Tibial nerve (tissue), 4 donors: ENCODE results near the gene FOXD2. TPM values are rescaled to one million over a fixed set of nuclear protein-coding genes. Genes with fewer than 3 reads are reported as not detected.

Experiments used
- DNase-seq, 2 donors: peaks; one replicate each; pipeline ENCODE4 v3.0.0-alpha.2; 2019; ENCODE audit warnings: low spot score in 2 of 2
- H3K27ac ChIP-seq, 4 donors: fragments of 200-600 bp; sonication (generic) in 3 of 4; one replicate each; pipeline ENCODE4 v1.5.1; 2017 to 2019; ENCODE audit warnings: mild to moderate bottlenecking in 1 of 4
- H3K27me3 ChIP-seq, 2 donors: fragments of 200-600 bp; sonication (generic) in 1 of 2; one replicate each; pipeline versions ENCODE4 v1.5.1 to v1.6.0; 2017 to 2019
- H3K36me3 ChIP-seq, 3 donors: fragments of 200-600 bp; sonication (generic); one replicate each; pipeline ENCODE4 v1.5.1; 2018 to 2019
- H3K4me1 ChIP-seq, 4 donors: fragments of 200-600 bp; sonication (generic) in 3 of 4; one replicate each; pipeline ENCODE4 v1.5.1; 2017 to 2019
- H3K4me3 ChIP-seq, 4 donors: fragments of 200-600 bp; sonication (generic) in 3 of 4; one replicate each; pipeline ENCODE4 v1.5.1; 2017 to 2019; ENCODE audit warnings: mild to moderate bottlenecking in 1 of 4, moderate library complexity in 1 of 4
- H3K9me3 ChIP-seq, 4 donors: fragments of 200-600 bp; sonication (generic) in 3 of 4; one replicate each; pipeline ENCODE4 v1.5.1; 2017 to 2019
- EP300 ChIP-seq, 2 donors: sonication (generic); formaldehyde crosslinking; IDR thresholded peaks; one replicate each; pipeline ENCODE4 v1.6.1; 2017; ENCODE audit warnings: antibody characterized with exemption in 2 of 2, mild to moderate bottlenecking in 1 of 2
- POLR2A ChIP-seq, 2 donors: fragments of 450-650 bp; IDR thresholded peaks; one replicate each; pipeline ENCODE4 v1.6.1; 2017; ENCODE audit warnings: antibody characterized with exemption in 2 of 2, mild to moderate bottlenecking in 2 of 2, moderate library complexity in 2 of 2
- WGBS, 2 donors: methylation state at CpG; one replicate each; pipeline ENCODE4 v1.1.5; 2018; 5-methylcytosine and 5-hydroxymethylcytosine counted together
- total RNA-seq, 4 donors: library from RNA; depleted of rRNA; stranded (reverse); fragments of >200 nt; gene quantifications; one replicate each; pipeline ENCODE4 v1.1.0, GENCODE V29; 2016
- TF ChIP-seq, protein P1 (sequence below), 5 experiments: fragments of 200-600 bp in 3 of 5; fragments of 450-650 bp in 2 of 5; sonication (generic) in 3 of 5; IDR thresholded peaks; one replicate each; pipeline ENCODE4 v1.5.1; 2016 to 2019; ENCODE audit warnings: antibody characterized with exemption in 5 of 5, mild to moderate bottlenecking in 3 of 5, moderate library complexity in 2 of 5

Gene FOXD2
- total RNA-seq, 4 donors from 2014 or later, result 11.7 to 34.7 (median 27.6) TPM

DNA sequence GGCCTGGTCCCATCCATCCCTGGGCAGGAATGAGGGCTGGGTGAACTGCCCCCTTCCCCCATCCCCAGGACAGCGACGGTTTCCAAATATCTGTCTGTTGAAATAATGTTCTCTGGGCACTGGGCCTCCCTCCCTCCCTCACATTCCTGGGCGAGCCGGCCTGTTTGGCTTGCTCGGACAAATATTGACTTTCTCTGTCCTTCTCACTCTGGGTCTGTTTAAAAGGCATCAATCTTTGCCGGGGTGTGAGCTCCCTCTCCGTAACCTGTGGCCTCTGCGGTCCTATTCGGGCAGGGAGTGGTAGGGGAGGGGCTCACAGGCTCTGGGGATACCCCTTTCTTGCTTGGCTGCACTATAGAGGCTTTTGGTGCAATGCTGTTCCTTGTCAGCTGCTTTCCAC is 40.2 kb downstream of the FOXD2 start:
- H3K27ac ChIP-seq, result peak overlapping the region in 3 of 4 donors; percentile 34 to 62 (median 43)
- H3K4me1 ChIP-seq, result peaks cover 0 to 51% (median 0%) of the 10 kb centered on the region in 4 donors
- no peaks in the 10 kb centered on the region for H3K9me3 ChIP-seq
- H3K36me3 ChIP-seq, result no peaks in the 10 kb centered on the region
- no peaks in the 10 kb centered on the region for H3K27me3 ChIP-seq
- DNase-seq, result peak; percentile 60 to 66
- TF ChIP-seq, protein P1, sequence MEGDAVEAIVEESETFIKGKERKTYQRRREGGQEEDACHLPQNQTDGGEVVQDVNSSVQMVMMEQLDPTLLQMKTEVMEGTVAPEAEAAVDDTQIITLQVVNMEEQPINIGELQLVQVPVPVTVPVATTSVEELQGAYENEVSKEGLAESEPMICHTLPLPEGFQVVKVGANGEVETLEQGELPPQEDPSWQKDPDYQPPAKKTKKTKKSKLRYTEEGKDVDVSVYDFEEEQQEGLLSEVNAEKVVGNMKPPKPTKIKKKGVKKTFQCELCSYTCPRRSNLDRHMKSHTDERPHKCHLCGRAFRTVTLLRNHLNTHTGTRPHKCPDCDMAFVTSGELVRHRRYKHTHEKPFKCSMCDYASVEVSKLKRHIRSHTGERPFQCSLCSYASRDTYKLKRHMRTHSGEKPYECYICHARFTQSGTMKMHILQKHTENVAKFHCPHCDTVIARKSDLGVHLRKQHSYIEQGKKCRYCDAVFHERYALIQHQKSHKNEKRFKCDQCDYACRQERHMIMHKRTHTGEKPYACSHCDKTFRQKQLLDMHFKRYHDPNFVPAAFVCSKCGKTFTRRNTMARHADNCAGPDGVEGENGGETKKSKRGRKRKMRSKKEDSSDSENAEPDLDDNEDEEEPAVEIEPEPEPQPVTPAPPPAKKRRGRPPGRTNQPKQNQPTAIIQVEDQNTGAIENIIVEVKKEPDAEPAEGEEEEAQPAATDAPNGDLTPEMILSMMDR (IDR thresholded peaks at IDR 0.05), result no peak
- peak in 1 of 2 donors; percentile 78 for TF ChIP-seq EP300 (IDR thresholded peaks at IDR 0.05)
- no peak for TF ChIP-seq POLR2A (IDR thresholded peaks at IDR 0.05)
- no peak overlapping the region for H3K4me3 ChIP-seq
- WGBS, 2 donors, result 22 to 23% methylated on average over 9 of the region's 9 CpGs

- no peak for DNase-seq
- Histone ChIP-seq H3K36me3 (no peaks in the 10 kb centered on the region), H3K4me3 (no peak overlapping the region), H3K9me3 (no peaks in the 10 kb centered on the region), H3K27me3 (no peaks in the 10 kb centered on the region), H3K4me1 (peaks cover 0 to 54% (median 0%) of the 10 kb centered on the region in 4 donors), H3K27ac (peak overlapping the region in 1 of 4 donors; percentile 33)
- TF ChIP-seq, protein P1 (IDR thresholded peaks at IDR 0.05), result no peak
- TF ChIP-seq POLR2A (IDR thresholded peaks at IDR 0.05), result no peak
- no peak for TF ChIP-seq EP300 (IDR thresholded peaks at IDR 0.05)
- WGBS, 2 donors, result 76 to 85% methylated on average over 6 of the region's 6 CpGs
These were observed 41.8 kb downstream of the FOXD2 start for GRCh38 chr1:47479664-47480063.

GRCh38 chr1:47481936-47482335 is 44.1 kb downstream of the FOXD2 start:
- no peak for TF ChIP-seq EP300 (IDR thresholded peaks at IDR 0.05)
- TF ChIP-seq, protein P1 (IDR thresholded peaks at IDR 0.05), result no peak
- TF ChIP-seq POLR2A (IDR thresholded peaks at IDR 0.05), result no peak
- DNase-seq, result no peak
- Histone ChIP-seq H3K4me1 (peaks cover 0 to 53% (median 0%) of the 10 kb centered on the region in 4 donors), H3K36me3 (no peaks in the 10 kb centered on the region), H3K4me3 (no peak overlapping the region), H3K9me3 (no peaks in the 10 kb centered on the region), H3K27me3 (no peaks in the 10 kb centered on the region), H3K27ac (no peak overlapping the region)
- 84 to 89% methylated on average over 3 of the region's 3 CpGs for WGBS, 2 donors

DNA sequence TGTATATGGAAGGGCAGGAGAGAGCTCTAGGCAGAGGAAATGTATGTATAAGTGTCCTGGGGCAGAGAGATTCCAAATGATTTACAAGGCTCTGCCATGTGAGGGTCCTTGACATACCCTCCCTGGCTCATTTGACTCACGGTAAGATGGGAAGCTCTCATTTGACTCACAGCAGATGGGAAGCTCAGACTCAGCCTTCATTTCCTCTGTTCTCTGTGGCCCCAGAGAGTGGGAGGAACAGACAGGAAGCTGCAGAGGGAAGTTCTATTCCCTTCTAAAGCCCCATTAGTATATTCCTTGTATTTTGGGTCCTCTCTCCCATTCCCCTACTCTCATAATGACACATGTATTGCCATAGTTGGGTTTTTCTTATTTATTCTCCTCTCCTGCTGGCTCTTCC is 44.9 kb downstream of the FOXD2 start:
- H3K27ac ChIP-seq, result no peak overlapping the region
- no peaks in the 10 kb centered on the region for H3K9me3 ChIP-seq
- peaks cover 0 to 44% (median 0%) of the 10 kb centered on the region in 4 donors for H3K4me1 ChIP-seq
- H3K4me3 ChIP-seq, result no peak overlapping the region
- WGBS, 2 donors, result 45 to 56% methylated on average over 1 of the region's 1 CpG
- no peak for TF ChIP-seq POLR2A (IDR thresholded peaks at IDR 0.05)
- TF ChIP-seq EP300 (IDR thresholded peaks at IDR 0.05), result no peak
- TF ChIP-seq, protein P1 (IDR thresholded peaks at IDR 0.05), result no peak
- H3K36me3 ChIP-seq, result no peaks in the 10 kb centered on the region
- H3K27me3 ChIP-seq, result no peaks in the 10 kb centered on the region
- no peak for DNase-seq

DNA sequence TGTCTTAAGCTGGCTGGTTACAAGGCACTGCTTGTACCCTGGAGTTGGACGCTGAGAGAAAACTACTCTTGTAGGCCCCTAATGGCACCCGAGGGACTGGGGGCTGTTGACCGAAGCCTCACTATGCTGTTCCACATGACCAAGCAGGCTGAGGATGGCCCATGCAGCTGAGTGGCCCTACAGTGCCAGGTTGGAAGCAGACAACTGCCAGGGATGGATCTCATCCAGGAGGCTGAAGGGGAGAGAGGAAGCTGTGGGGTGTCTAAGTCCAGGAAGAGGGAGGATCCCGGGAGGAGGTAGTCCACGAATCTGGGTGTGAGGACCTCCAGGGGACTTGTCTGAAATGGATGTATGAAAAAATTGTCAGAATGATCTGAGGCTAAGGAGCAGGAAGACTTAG is 45.8 kb downstream of the FOXD2 start:
- H3K4me3 ChIP-seq, result no peak overlapping the region
- 77 to 81% methylated on average over 5 of the region's 5 CpGs for WGBS, 2 donors
- H3K4me1 ChIP-seq, result peaks cover 0 to 36% (median 0%) of the 10 kb centered on the region in 4 donors
- no peak overlapping the region for H3K27ac ChIP-seq
- TF ChIP-seq, protein P1 (IDR thresholded peaks at IDR 0.05), result no peak
- TF ChIP-seq EP300 (IDR thresholded peaks at IDR 0.05), result no peak
- TF ChIP-seq POLR2A (IDR thresholded peaks at IDR 0.05), result no peak
- no peaks in the 10 kb centered on the region for H3K9me3 ChIP-seq
- H3K36me3 ChIP-seq, result no peaks in the 10 kb centered on the region
- DNase-seq, result no peak
- no peaks in the 10 kb centered on the region for H3K27me3 ChIP-seq
